WTC11 (cell line): Measurements from ENCODE around the gene LPAR3. TPM values are rescaled to one million over a fixed set of nuclear protein-coding genes. Genes with fewer than 3 reads are reported as not detected.

Experiments
- ATAC-seq: fragments of 200-7000 bp; cut with Tn5 transposase; 2 replicates; pipeline ENCODE4 v1.10.0; 2021; ENCODE audit warnings: mild to moderate bottlenecking, moderate library complexity
- CTCF ChIA-PET: fragments of 300-600 bp; sonication (Branson Sonifier 250); formaldehyde crosslinking; loops from one replicate; lab custom pipeline; 2021; ENCODE audit warnings: antibody characterized with exemption; lab: Charles Lee
- POLR2A ChIA-PET: fragments of 350-600 bp; sonication (Branson Sonifier 250); formaldehyde crosslinking; loops from one replicate; lab custom pipeline; 2021; ENCODE audit warnings: antibody characterized with exemption; lab: Charles Lee
- DNase-seq: peaks from one replicate; pipeline ENCODE4 v3.0.0; 2021; ENCODE audit warnings: low spot score
- H3K27ac Mint-ChIP-seq: 2 replicates; pipeline ENCODE4 v1.8.0; 2021; ENCODE audit warnings: mixed read lengths
- H3K27me3 Mint-ChIP-seq: 2 replicates; pipeline ENCODE4 v1.8.0; 2021; ENCODE audit warnings: low read depth, mild to moderate bottlenecking, moderate library complexity, mixed read lengths
- H3K36me3 Mint-ChIP-seq: 2 replicates; pipeline ENCODE4 v1.8.0; 2021; ENCODE audit warnings: mixed read lengths
- H3K4me1 Mint-ChIP-seq: 2 replicates; pipeline ENCODE4 v1.8.0; 2022; ENCODE audit warnings: mixed read lengths
- H3K4me3 Mint-ChIP-seq: 2 replicates; pipeline ENCODE4 v1.8.0; 2021; ENCODE audit warnings: mild to moderate bottlenecking, moderate library complexity, mixed read lengths
- H3K9me3 Mint-ChIP-seq: 2 replicates; pipeline ENCODE4 v1.8.0; 2021; ENCODE audit warnings: mixed read lengths
- ATF1 ChIP-seq: sonication (generic); formaldehyde crosslinking; IDR thresholded peaks from 2 replicates; pipeline ENCODE4 v1.8.1; 2023; ENCODE audit warnings: mild to moderate bottlenecking, moderate library complexity, missing genetic modification reagents
- CDX4 ChIP-seq: fragments of 250-450 bp; sonication (Bioruptor Pico); IDR thresholded peaks from 2 replicates; pipeline ENCODE4 v1.9.0; 2021; ENCODE audit warnings: moderate library complexity, mild to moderate bottlenecking, inconsistent platforms, borderline replicate concordance
- EMX1 ChIP-seq: fragments of 250-450 bp; sonication (Bioruptor Pico); IDR thresholded peaks from 2 replicates; pipeline ENCODE4 v1.8.0; 2021; ENCODE audit warnings: mild to moderate bottlenecking
- ERG ChIP-seq: fragments of 250-450 bp; sonication (Bioruptor Pico); IDR thresholded peaks from 2 replicates; pipeline ENCODE4 v1.8.0; 2021; ENCODE audit warnings: mild to moderate bottlenecking
- GABPB1 ChIP-seq: sonication (generic); formaldehyde crosslinking; IDR thresholded peaks from 2 replicates; pipeline ENCODE4 v1.8.1; 2023; ENCODE audit warnings: mild to moderate bottlenecking, missing genetic modification reagents
- GTF2I ChIP-seq: fragments of 250-450 bp; sonication (Bioruptor Pico); conservative IDR thresholded peaks from 2 replicates; pipeline ENCODE4 v1.4.0; 2021; ENCODE audit warnings: mild to moderate bottlenecking
- KAT7 ChIP-seq: sonication (generic); formaldehyde crosslinking; IDR thresholded peaks from 2 replicates; pipeline ENCODE4 v1.8.1; 2023; ENCODE audit warnings: missing genetic modification reagents, mild to moderate bottlenecking, borderline replicate concordance
- MXD4 ChIP-seq: fragments of 250-450 bp; sonication (Bioruptor Pico); IDR thresholded peaks from 2 replicates; pipeline ENCODE4 v1.8.0; 2021; ENCODE audit warnings: mild to moderate bottlenecking, moderate library complexity, borderline replicate concordance
- MYBL2 ChIP-seq: sonication (generic); formaldehyde crosslinking; IDR thresholded peaks from 2 replicates; pipeline ENCODE4 v1.8.1; 2023; ENCODE audit warnings: mild to moderate bottlenecking, moderate library complexity, missing genetic modification reagents
- NFYB ChIP-seq: sonication (generic); formaldehyde crosslinking; conservative IDR thresholded peaks from 2 replicates; pipeline ENCODE4 v1.8.0; 2022; ENCODE audit warnings: low read depth, missing genetic modification reagents
- NR1H2 ChIP-seq: sonication (generic); formaldehyde crosslinking; IDR thresholded peaks from 2 replicates; pipeline ENCODE4 v1.9.0; 2021; ENCODE audit warnings: mild to moderate bottlenecking, moderate library complexity, missing genetic modification reagents
- NR2C2 ChIP-seq: sonication (generic); formaldehyde crosslinking; IDR thresholded peaks from 2 replicates; pipeline ENCODE4 v1.8.0; 2022; ENCODE audit warnings: mild to moderate bottlenecking, missing genetic modification reagents
- PRRX2 ChIP-seq: fragments of 250-450 bp; sonication (Bioruptor Pico); IDR thresholded peaks from 2 replicates; pipeline ENCODE4 v1.8.0; 2021; ENCODE audit warnings: mild to moderate bottlenecking
- RORB ChIP-seq: fragments of 250-450 bp; sonication (Bioruptor Pico); IDR thresholded peaks from 2 replicates; pipeline ENCODE4 v1.9.0; 2021; ENCODE audit warnings: mild to moderate bottlenecking
- SMAD3 ChIP-seq: sonication (generic); formaldehyde crosslinking; IDR thresholded peaks from 2 replicates; pipeline ENCODE4 v1.8.0; 2022; ENCODE audit warnings: missing genetic modification reagents, mild to moderate bottlenecking, borderline replicate concordance
- SOX15 ChIP-seq: fragments of 250-450 bp; sonication (Bioruptor Pico); IDR thresholded peaks from 2 replicates; pipeline ENCODE4 v1.9.0; 2021; ENCODE audit warnings: mild to moderate bottlenecking
- TEAD1 ChIP-seq: sonication (generic); formaldehyde crosslinking; IDR thresholded peaks from 2 replicates; pipeline ENCODE4 v1.8.0; 2022; ENCODE audit warnings: mild to moderate bottlenecking, missing genetic modification reagents
- ZNF232 ChIP-seq: sonication (generic); formaldehyde crosslinking; IDR thresholded peaks from 2 replicates; pipeline ENCODE4 v1.8.0; 2022; ENCODE audit warnings: mild to moderate bottlenecking, missing genetic modification reagents
- ZNF317 ChIP-seq: sonication (generic); formaldehyde crosslinking; IDR thresholded peaks from 2 replicates; pipeline ENCODE4 v1.8.1; 2023; ENCODE audit warnings: low read depth, mild to moderate bottlenecking, moderate library complexity, missing genetic modification reagents, borderline replicate concordance
- ZNF396 ChIP-seq: fragments of 250-450 bp; sonication (Bioruptor Pico); IDR thresholded peaks from 2 replicates; pipeline ENCODE4 v1.8.0; 2021; ENCODE audit warnings: mild to moderate bottlenecking, moderate library complexity, borderline replicate concordance
- total RNA-seq: library from RNA; stranded (reverse); gene quantifications from 3 replicates; pipeline ENCODE4 v1.2.3, GENCODE V29; 2021
- TF ChIP-seq, protein P1 (sequence below): sonication (generic); formaldehyde crosslinking; IDR thresholded peaks from 2 replicates; pipeline ENCODE4 v1.8.1; 2022; ENCODE audit warnings: low read depth, mild to moderate bottlenecking, moderate library complexity, missing genetic modification reagents, borderline replicate concordance
- TF ChIP-seq, protein P2 (sequence below): sonication (generic); formaldehyde crosslinking; conservative IDR thresholded peaks from 2 replicates; pipeline ENCODE4 v1.8.1; 2022; ENCODE audit warnings: mild to moderate bottlenecking, missing genetic modification reagents
- TF ChIP-seq, protein P3 (sequence below): sonication (generic); formaldehyde crosslinking; IDR thresholded peaks from 2 replicates; pipeline ENCODE4 v1.8.0; 2023; ENCODE audit warnings: mild to moderate bottlenecking, missing genetic modification reagents

LPAR3 gene
- total RNA-seq, 1 experiment from 2014 or later = 33.3 TPM

- ChIA-PET POLR2A (no interaction called here), CTCF (interaction anchor here (0.7 kb wide), 1 partner anchor 9 kb away, joined by 3 read pairs; no protein-coding TSS in a partner anchor)
- Mint-ChIP-seq H3K9me3 (no peaks in the 10 kb centered on the region), H3K4me1 (peaks cover 8% of the 10 kb centered on the region), H3K27me3 (no peaks in the 10 kb centered on the region), H3K27ac (no peak overlapping the region), H3K36me3 (peaks cover 29% of the 10 kb centered on the region), H3K4me3 (no peak overlapping the region)
- TF ChIP-seq SMAD3 (CRISPR knock-in tag) (no peak), GABPB1 (CRISPR knock-in tag) (no peak), TEAD1 (no peak), KAT7 (CRISPR knock-in tag) (no peak), NFYB (CRISPR knock-in tag) (no peak), ZNF396 (no peak), MYBL2 (CRISPR knock-in tag) (no peak)
- no peak for ATAC-seq
- no peak for DNase-seq
Observed at GRCh38 chr1:84862810-84863251, 30.2 kb downstream of the LPAR3 start.

DNA sequence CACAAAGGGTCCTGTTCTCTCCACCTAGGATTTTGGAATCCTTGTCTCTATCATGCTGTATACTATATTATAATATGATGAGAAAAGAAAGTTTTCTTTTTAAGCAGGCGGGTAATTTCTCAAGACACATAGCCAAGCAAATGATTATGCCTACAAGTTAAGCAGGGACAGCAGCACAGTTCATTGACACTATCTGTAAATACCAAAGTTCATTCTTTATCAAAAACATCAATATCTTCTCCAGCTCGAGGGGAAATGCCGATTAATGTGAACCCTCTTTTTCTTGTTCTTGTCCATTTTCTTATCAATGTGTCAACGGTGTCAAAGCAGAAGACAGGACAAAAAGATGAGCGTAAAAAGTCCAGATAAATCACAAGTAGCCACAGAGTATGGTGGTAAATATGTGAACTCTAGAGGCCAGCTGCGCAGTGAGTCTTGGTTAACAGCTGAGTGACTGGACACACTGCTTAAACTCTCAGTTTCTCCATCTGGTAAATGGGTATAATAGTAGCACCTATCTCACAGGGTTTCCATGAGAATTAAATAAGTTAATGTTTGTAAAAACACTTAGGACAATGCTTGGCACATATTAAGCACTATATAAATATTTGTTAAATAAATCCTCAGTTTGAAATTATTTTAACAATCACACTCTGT, 30.9 kb downstream of the LPAR3 start:
- Mint-ChIP-seq H3K27ac (no peak overlapping the region), H3K4me3 (no peak overlapping the region), H3K9me3 (no peaks in the 10 kb centered on the region), H3K27me3 (no peaks in the 10 kb centered on the region), H3K4me1 (peaks cover 8% of the 10 kb centered on the region), H3K36me3 (peaks cover 29% of the 10 kb centered on the region)
- TF ChIP-seq CDX4 (CRISPR knock-in tag) (no peak), ZNF232 (CRISPR knock-in tag) (no peak), ERG (CRISPR knock-in tag) (no peak), NR1H2 (CRISPR knock-in tag) (no peak), EMX1 (no peak), SOX15 (CRISPR knock-in tag) (no peak), ATF1 (CRISPR knock-in tag) (no peak), KAT7 (CRISPR knock-in tag) (no peak), ZNF317 (CRISPR knock-in tag) (no peak), GTF2I (CRISPR knock-in tag) (no peak), PRRX2 (no peak), RORB (CRISPR knock-in tag) (no peak), ZNF396 (no peak), NR2C2 (CRISPR knock-in tag) (no peak), MXD4 (CRISPR knock-in tag) (no peak), SMAD3 (CRISPR knock-in tag) (no peak), NFYB (CRISPR knock-in tag) (no peak)
- TF ChIP-seq, protein P1, sequence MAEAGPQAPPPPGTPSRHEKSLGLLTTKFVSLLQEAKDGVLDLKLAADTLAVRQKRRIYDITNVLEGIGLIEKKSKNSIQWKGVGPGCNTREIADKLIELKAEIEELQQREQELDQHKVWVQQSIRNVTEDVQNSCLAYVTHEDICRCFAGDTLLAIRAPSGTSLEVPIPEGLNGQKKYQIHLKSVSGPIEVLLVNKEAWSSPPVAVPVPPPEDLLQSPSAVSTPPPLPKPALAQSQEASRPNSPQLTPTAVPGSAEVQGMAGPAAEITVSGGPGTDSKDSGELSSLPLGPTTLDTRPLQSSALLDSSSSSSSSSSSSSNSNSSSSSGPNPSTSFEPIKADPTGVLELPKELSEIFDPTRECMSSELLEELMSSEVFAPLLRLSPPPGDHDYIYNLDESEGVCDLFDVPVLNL = no peak
- TF ChIP-seq, protein P2, sequence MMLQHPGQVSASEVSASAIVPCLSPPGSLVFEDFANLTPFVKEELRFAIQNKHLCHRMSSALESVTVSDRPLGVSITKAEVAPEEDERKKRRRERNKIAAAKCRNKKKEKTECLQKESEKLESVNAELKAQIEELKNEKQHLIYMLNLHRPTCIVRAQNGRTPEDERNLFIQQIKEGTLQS (CRISPR knock-in tag) = no peak
- TF ChIP-seq, protein P3, sequence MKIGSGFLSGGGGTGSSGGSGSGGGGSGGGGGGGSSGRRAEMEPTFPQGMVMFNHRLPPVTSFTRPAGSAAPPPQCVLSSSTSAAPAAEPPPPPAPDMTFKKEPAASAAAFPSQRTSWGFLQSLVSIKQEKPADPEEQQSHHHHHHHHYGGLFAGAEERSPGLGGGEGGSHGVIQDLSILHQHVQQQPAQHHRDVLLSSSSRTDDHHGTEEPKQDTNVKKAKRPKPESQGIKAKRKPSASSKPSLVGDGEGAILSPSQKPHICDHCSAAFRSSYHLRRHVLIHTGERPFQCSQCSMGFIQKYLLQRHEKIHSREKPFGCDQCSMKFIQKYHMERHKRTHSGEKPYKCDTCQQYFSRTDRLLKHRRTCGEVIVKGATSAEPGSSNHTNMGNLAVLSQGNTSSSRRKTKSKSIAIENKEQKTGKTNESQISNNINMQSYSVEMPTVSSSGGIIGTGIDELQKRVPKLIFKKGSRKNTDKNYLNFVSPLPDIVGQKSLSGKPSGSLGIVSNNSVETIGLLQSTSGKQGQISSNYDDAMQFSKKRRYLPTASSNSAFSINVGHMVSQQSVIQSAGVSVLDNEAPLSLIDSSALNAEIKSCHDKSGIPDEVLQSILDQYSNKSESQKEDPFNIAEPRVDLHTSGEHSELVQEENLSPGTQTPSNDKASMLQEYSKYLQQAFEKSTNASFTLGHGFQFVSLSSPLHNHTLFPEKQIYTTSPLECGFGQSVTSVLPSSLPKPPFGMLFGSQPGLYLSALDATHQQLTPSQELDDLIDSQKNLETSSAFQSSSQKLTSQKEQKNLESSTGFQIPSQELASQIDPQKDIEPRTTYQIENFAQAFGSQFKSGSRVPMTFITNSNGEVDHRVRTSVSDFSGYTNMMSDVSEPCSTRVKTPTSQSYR (CRISPR knock-in tag) = no peak
- ChIA-PET CTCF (interaction anchor here (1.4 kb wide), 1 partner anchor 80 kb away, joined by 5 read pairs; no protein-coding TSS in a partner anchor), POLR2A (no interaction called here)
- DNase-seq (no peak), ATAC-seq (no peak)
